GM23338 (cell line): ENCODE data around the gene ZNF474. TPM values are rescaled to one million over a fixed set of nuclear protein-coding genes. Genes with fewer than 3 reads are reported as not detected.
A peak's percentile ranks its signal among the peaks of the same experiment; 100 is the strongest.

Experiments used
- ATAC-seq: fragments of 200-7000 bp; cut with Tn5 transposase; 3 replicates; pipeline ENCODE4 v1.9.1; 2020
- DNase-seq: peaks from one replicate; pipeline ENCODE4 v3.0.0-alpha.2; 2015; ENCODE audit warnings: low spot score
- H2AFZ ChIP-seq: fragments of 200-600 bp; sonication (generic); 2 replicates; pipeline ENCODE4 v1.8.0; 2016; ENCODE audit warnings: antibody characterized with exemption, mild to moderate bottlenecking, moderate library complexity
- H3F3A ChIP-seq: fragments of 200-600 bp; sonication (generic); replicated peaks from 2 replicates; pipeline ENCODE4 v1.8.0; 2017; ENCODE audit warnings: antibody characterized with exemption, mixed run types, low read depth
- H3K27ac ChIP-seq: fragments of 200-600 bp; sonication (generic); 2 replicates; pipeline ENCODE4 v1.6.1; 2016; ENCODE audit warnings: low read depth
- H3K27me3 ChIP-seq: fragments of 200-600 bp; sonication (generic); 2 replicates; pipeline ENCODE4 v1.8.0; 2016; ENCODE audit warnings: mild to moderate bottlenecking, mixed run types, moderate library complexity; ENCODE audit not compliant: insufficient read depth
- H3K36me3 ChIP-seq: fragments of 200-600 bp; sonication (generic); 2 replicates; pipeline ENCODE4 v1.8.0; 2016; ENCODE audit warnings: mild to moderate bottlenecking; ENCODE audit not compliant: insufficient read depth
- H3K4me1 ChIP-seq: fragments of 200-600 bp; sonication (generic); 2 replicates; pipeline ENCODE4 v1.8.0; 2016; ENCODE audit warnings: mild to moderate bottlenecking, moderate library complexity; ENCODE audit not compliant: insufficient read depth
- H3K4me2 ChIP-seq: fragments of 200-600 bp; sonication (generic); 2 replicates; pipeline ENCODE4 v1.7.1; 2017; ENCODE audit warnings: mixed run types
- H3K4me3 ChIP-seq: fragments of 200-600 bp; sonication (generic); 2 replicates; pipeline ENCODE4 v1.6.1; 2016; ENCODE audit warnings: mixed run types
- H3K79me2 ChIP-seq: fragments of 200-600 bp; sonication (generic); replicated peaks from 2 replicates; pipeline ENCODE4 v1.8.0; 2017; ENCODE audit warnings: mild to moderate bottlenecking; ENCODE audit not compliant: insufficient read depth
- H3K9me2 ChIP-seq: fragments of 200-600 bp; sonication (generic); 2 replicates; pipeline ENCODE4 v1.8.0; 2017; ENCODE audit not compliant: insufficient read depth
- H4K20me1 ChIP-seq: fragments of 200-600 bp; sonication (generic); replicated peaks from 2 replicates; pipeline ENCODE4 v1.8.0; 2017; ENCODE audit warnings: mild to moderate bottlenecking; ENCODE audit not compliant: insufficient read depth
- H3K27ac Mint-ChIP-seq: 2 replicates; pipeline ENCODE4 v1.8.0; 2020; ENCODE audit warnings: inconsistent platforms, mild to moderate bottlenecking, moderate library complexity, mixed read lengths
- H3K27me3 Mint-ChIP-seq: 3 replicates; pipeline ENCODE4 v1.8.0; 2022; ENCODE audit warnings: low read depth, mild to moderate bottlenecking, moderate library complexity, mixed read lengths, inconsistent platforms; ENCODE audit not compliant: insufficient read depth, poor library complexity
- H3K36me3 Mint-ChIP-seq: 3 replicates; pipeline ENCODE4 v1.8.0; 2021; ENCODE audit warnings: low read depth, mild to moderate bottlenecking, inconsistent platforms, moderate library complexity, mixed read lengths
- H3K4me1 Mint-ChIP-seq: 3 replicates; pipeline ENCODE4 v1.8.0; 2020; ENCODE audit warnings: mild to moderate bottlenecking, inconsistent platforms, mixed read lengths
- H3K4me3 Mint-ChIP-seq: 3 replicates; pipeline ENCODE4 v1.8.0; 2021; ENCODE audit warnings: moderate library complexity, mild to moderate bottlenecking, inconsistent platforms, mixed read lengths
- H3K9me3 Mint-ChIP-seq: 3 replicates; pipeline ENCODE4 v1.8.0; 2020; ENCODE audit warnings: moderate library complexity, mild to moderate bottlenecking, inconsistent platforms, mixed read lengths
- CREB1 ChIP-seq: fragments of 250-450 bp; sonication (Bioruptor Pico); IDR thresholded peaks from 2 replicates; pipeline ENCODE4 v1.5.0; 2020; ENCODE audit warnings: low read depth, mild to moderate bottlenecking, moderate library complexity
- CTCF ChIP-seq, 2 experiments: fragments of 200-600 bp in 1 of 2; sonication (generic) in 1 of 2; conservative IDR thresholded peaks; 2 replicates each; pipeline versions ENCODE4 v1.5.1 to v1.6.1; 2016 to 2017; ENCODE audit warnings: antibody characterized with exemption in 2 of 2, low read depth in 2 of 2, mild to moderate bottlenecking in 2 of 2, moderate library complexity in 1 of 2
- ETS1 ChIP-seq: IDR thresholded peaks from 2 replicates; pipeline ENCODE4 v1.6.1; 2016; ENCODE audit warnings: antibody characterized with exemption
- EZH2 ChIP-seq: fragments of 200-600 bp; sonication (generic); IDR thresholded peaks from one replicate; pipeline ENCODE4 v1.8.0; 2017; ENCODE audit warnings: antibody characterized with exemption, mild to moderate bottlenecking, low read depth; ENCODE audit not compliant: unreplicated experiment
- EZH2phosphoT487 ChIP-seq: fragments of 200-600 bp; sonication (generic); IDR thresholded peaks from one replicate; pipeline ENCODE4 v1.8.1; 2018; ENCODE audit warnings: antibody characterized with exemption; ENCODE audit not compliant: unreplicated experiment
- JUNB ChIP-seq: IDR thresholded peaks from one replicate; pipeline ENCODE4 v1.6.1; 2016; ENCODE audit warnings: antibody characterized with exemption; ENCODE audit not compliant: unreplicated experiment
- NANOG ChIP-seq: IDR thresholded peaks from 2 replicates; pipeline ENCODE4 v1.6.1; 2016; ENCODE audit warnings: antibody characterized with exemption, borderline replicate concordance
- POLR2AphosphoS5 ChIP-seq: IDR thresholded peaks from 2 replicates; pipeline ENCODE4 v1.6.1; 2016; ENCODE audit warnings: antibody characterized with exemption, low read depth
- REST ChIP-seq: IDR thresholded peaks from one replicate; pipeline ENCODE4 v1.6.1; 2018; ENCODE audit warnings: antibody characterized with exemption; ENCODE audit not compliant: unreplicated experiment
- STAT1 ChIP-seq: IDR thresholded peaks from one replicate; pipeline ENCODE4 v1.6.1; 2016; ENCODE audit warnings: antibody characterized with exemption; ENCODE audit not compliant: unreplicated experiment
- ZNF114 ChIP-seq: fragments of 250-450 bp; sonication (Bioruptor Pico); IDR thresholded peaks from 2 replicates; pipeline ENCODE4 v1.5.0; 2020; ENCODE audit warnings: mild to moderate bottlenecking, moderate library complexity
- ZNF331 ChIP-seq: fragments of 250-450 bp; sonication (Bioruptor Pico); IDR thresholded peaks from 2 replicates; pipeline ENCODE4 v1.5.0; 2020; ENCODE audit warnings: low read depth, mild to moderate bottlenecking, moderate library complexity
- ZNF462 ChIP-seq: fragments of 250-450 bp; sonication (Bioruptor Pico); IDR thresholded peaks from 2 replicates; pipeline ENCODE4 v1.5.0; 2020; ENCODE audit warnings: mild to moderate bottlenecking, moderate library complexity
- polyA plus RNA-seq: library from polyadenylated mRNA; unstranded; fragments of >200 nt; fragmentation: Nextera tagmentation; extraction: Ambion mirVana; gene quantifications from 2 replicates; pipeline ENCODE4 v1.2.1, GENCODE V29; 2016
- total RNA-seq: library from RNA; depleted of rRNA; stranded (reverse); fragments of >200 nt; shearing (Covaris generic); gene quantifications from 2 replicates; pipeline ENCODE4 v1.2.3, GENCODE V29; 2014

ZNF474 gene
- total and polyA plus RNA-seq, 2 experiments from 2014 or later: 0.59 TPM; not detected in 1

DNA sequence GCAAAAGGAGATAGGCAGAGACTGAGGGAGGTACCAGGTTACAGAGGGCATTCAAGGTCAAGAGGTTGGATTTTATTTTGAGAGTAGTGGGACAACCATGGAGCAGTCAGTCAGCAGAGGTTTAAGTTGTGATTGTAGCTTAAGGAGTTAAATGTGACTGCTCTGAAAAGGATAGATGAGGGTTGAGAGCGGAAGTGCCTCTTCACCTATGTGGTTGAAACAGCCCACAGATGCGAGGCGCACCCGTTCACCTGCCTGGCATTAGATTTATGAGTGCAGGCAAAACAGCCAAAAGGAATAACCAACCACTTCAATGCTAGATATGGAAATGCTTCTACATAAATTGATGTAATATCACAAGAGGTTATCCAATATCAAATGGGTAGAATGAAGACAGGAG, 8.4 kb downstream of the ZNF474 start:
- no peak overlapping the region for H3K4me3 ChIP-seq
- no peaks in the 10 kb centered on the region for H3K4me1 Mint-ChIP-seq

More for the DNA sequence above, 8.4 kb downstream of the ZNF474 start:
- Histone ChIP-seq H3K4me1 (no peaks in the 10 kb centered on the region), H3K4me2 (no peak overlapping the region), H4K20me1 (no peaks in the 10 kb centered on the region), H3K9me2 (no peaks in the 10 kb centered on the region), H3K36me3 (no peaks in the 10 kb centered on the region), H2AFZ (peak overlapping the region; percentile 54; the same call in 1 of the 2 replicates), H3F3A (no peaks in the 10 kb centered on the region), H3K27ac (no peak overlapping the region), H3K27me3 (no peaks in the 10 kb centered on the region), H3K79me2 (no peaks in the 10 kb centered on the region)
- H3K27ac Mint-ChIP-seq: no peak overlapping the region
- no peak overlapping the region for H3K4me3 Mint-ChIP-seq
- H3K36me3 Mint-ChIP-seq: no peaks in the 10 kb centered on the region
- DNase-seq (no peak), ATAC-seq (no peak)
- H3K27me3 Mint-ChIP-seq: peaks cover 2% of the 10 kb centered on the region
- no peaks in the 10 kb centered on the region for H3K9me3 Mint-ChIP-seq
- TF ChIP-seq JUNB: no peak
- TF ChIP-seq EZH2: no peak
- no peak for TF ChIP-seq CREB1 (CRISPR knock-in tag)
- no peak for TF ChIP-seq ETS1
- TF ChIP-seq REST: no peak
- no peak for TF ChIP-seq ZNF331
- TF ChIP-seq CTCF (conservative IDR thresholded peaks at IDR 0.05; ENCODE audit: low read depth in 2 of 2): no peak
- no peak for TF ChIP-seq ZNF462 (CRISPR knock-in tag)
- TF ChIP-seq ZNF114 (CRISPR knock-in tag): no peak
- no peak for TF ChIP-seq STAT1
- no peak for TF ChIP-seq NANOG
- no peak for TF ChIP-seq EZH2phosphoT487
- no peak for TF ChIP-seq POLR2AphosphoS5
